Mesenteric fat pad (tissue), 1 donor: ENCODE data around the gene MOAP1. TPM values are rescaled to one million over a fixed set of nuclear protein-coding genes. Genes with fewer than 3 reads are reported as not detected.
"Not testable (repeated sequence)": the region's sequence is repeated elsewhere in the genome, so short reads cannot be mapped to it uniquely, and the experiment has no call there.

Experiments used
- DNase-seq: peaks from one replicate; pipeline ENCODE4 v3.0.0-alpha.2; 2020; ENCODE audit warnings: low spot score
- total RNA-seq: library from RNA; stranded (reverse); fragmentation: NEBNext Ultra II Directional; extraction: Animal tissue kit (Norgen Biotek cat#: 25700); gene quantifications from one replicate; pipeline ENCODE4 v1.2.1, GENCODE V29; 2021
- donor health status: DM: yes; HTN: yes; CAD: no.

Gene MOAP1
- total RNA-seq, 1 donor from 2014 or later: 18.7 TPM

DNA sequence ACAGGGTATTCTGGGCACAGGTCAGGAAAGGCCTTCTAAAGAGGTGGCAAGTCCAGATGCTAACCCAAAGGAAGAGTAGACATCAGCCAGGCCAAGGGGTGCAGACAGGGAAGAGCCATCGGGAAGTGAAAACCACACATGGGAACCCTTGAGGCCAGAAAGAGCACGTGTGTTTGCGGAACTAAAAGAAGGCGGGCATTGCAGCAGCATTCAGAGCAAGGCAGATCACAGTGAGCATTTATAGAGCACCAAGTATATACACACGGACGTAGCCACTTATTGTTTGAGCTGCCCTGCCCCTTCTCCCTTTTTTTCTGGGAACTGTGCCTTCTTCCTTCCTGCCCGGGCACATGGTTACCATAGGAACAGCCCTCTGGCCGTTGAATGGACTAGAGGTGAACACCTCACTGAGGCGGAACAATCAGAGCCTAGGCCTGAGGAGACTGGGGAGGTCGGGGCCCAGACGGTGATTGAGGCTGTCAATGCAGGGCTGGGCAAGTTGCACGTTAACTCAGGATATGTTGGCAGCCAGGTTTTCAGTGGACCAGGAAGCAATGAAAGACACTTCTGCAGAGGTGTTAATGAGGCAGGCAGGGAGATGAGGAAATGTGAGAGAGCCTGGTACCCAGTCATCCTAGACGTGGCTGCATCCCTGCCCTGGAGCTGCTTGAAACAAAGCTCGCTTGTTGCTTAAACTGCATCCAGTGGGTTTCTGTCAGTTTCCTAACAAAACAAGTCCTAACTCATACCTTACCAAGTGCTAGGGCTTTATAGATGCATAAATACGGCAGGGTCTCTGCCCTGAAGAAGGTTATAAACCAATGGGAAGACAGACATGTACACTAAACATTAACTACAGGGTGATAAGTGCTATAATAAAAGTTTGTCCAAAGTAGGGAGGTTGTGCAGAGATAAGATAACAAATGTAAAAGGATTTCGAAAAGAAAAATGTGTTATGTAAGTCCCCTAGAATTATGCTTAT, 34.2 kb downstream of the MOAP1 start:
- DNase-seq: no peak

DNA sequence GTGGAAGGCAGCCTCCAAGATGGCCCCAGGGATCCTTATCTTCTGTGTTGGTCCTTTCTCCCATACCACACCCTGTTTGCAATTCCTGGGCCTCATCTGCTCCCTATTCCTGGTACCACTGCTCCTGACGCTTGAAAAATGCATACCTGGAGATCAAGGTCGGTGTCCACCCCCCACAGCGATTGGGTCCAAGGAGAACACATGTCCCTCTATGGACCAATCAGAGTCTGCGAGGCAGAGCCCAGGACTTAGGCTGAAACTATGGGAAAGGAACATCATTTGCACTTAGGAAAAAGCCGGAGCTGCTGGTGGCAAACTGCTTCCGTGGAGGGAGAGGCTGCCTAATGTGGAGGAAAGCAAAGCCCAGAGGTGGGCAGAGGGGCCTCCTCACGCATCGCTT, 35.7 kb downstream of the MOAP1 start:
- DNase-seq: no peak

DNA sequence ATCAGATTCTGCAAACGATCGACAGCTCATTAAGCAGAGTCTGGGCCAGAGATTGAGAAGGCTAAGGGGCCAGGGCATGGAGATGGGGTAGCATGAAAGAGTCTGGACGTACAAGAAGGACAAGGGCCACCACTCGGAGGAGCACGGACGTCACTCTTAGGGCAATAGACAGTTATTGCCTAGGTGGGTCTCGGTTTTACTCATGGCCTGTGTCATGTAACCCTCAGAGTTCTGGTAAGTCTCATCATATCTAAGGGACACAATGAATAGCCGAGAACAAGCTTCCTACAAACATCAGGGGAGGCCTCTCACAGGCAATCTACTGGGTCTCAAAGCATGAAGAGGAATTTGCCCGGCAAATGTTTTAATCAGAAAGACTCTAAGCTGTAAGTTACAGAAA, 38.6 kb downstream of the MOAP1 start:
- DNase-seq: no peak

DNA sequence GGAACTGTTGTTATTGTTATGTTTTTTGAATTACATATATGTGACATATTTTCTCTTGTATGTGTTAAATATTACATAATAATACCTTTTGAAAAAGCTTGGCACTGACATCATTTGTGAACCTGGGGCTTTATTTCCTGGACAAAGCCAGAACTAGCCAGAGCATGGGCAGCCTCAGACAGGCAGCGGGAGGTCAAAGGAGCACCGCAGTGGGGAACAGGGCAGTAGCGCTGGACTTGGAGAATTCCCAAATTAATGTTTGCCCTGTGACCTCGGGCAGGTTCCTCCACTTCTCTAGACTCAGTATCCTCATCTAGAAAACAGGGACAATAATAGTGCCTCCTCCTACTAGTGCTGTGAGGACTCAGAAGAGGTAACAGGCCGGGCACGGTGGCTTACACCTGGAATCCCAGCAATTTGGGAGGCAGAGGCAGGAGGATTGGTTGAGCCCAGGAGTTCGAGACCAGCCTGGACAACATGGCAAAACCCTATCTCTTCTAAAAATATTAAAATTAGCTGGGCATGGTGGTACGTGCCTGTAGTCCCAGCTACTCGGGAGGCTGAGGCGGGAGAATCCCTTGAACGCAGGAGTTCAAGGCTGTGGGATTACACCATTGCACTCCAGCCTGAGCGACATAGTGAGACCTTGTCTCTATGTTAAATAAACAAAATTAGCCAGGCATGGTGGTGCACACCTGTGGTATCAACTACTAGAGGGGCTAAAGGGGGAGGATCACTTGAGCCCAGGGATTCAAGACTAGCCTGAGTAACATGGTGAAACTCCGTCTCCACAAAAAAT, 41.6 kb downstream of the MOAP1 start:
- DNase-seq: no peak

DNA sequence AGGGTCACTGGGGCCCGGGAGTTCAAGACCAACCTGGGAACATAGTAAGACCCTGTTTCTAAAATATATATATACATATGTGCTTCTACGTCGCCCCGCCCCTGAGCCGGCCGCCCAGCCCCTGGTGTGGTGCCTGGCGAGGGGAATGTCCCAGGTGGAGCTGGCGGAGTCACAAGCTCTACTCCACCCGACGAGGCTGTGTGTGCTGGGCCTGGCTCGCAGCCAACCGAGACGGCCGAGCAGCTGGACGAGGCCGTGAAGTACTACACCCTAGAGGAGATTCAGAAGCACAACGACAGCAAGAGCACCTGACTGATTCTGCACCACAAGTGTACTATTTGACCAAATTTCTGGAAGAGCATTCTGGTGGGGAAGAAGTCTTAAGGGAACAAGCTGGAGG, 46.8 kb downstream of the MOAP1 start:
- DNase-seq: no peak

DNA sequence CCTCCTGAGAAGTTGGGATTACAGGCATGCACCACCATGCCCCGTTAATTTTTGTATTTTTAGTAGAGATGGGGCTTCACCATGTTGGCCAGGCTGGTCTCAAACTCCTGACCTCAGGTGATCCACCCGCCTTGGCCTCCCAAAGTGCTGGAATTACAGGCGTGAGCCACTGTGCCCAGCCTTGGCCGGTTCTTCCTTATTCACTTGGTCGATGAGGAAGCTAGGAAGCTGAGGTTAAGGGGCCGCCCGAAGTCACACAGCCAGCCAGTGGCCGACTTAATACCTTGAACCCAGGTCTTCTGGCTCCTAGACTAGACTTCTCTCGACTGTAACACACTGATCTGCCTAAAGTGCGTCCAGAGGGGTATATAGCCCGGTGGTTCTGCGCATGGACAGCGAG, 48.2 kb downstream of the MOAP1 start:
- not testable (repeated sequence) for DNase-seq

DNA sequence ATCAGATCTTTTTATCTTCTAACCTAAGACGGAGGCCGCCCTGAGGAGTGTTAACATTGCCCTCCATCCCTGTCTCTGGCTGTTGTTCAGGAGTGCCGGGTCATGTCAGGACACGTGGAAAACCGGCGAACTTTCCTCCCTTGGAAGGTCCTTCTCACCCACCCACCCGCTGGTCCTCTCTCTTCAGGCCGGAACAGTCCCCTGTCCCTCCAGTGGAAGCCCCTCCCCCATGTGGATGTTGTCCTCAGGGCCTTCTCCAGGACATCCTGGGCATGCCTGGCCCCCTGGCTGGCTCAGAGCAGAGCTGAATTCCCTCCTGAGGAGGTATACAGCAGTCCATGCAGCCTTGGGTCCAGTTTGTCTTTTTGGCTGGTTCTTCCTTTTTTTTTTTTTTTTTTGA, 48.7 kb downstream of the MOAP1 start:
- DNase-seq: no peak

DNA sequence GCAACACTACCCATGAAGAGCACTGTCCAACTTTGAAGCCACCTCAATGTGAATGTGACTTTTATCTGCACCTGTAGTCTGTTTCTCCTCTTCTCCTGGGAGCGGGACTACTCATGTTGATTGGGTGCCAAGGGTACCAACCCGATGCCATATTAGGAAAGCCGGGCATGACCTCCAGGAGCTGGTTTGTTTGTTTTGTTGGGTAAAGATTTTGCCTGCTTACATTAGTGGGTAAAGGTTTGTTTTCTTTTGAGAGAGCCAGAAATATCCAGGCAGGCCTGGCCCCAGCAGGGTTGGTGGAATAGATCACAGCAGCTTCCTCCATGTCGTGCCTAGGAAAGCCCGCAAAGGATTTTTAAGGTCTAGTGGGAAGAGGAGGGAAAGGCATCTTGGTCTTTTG, 49.3 kb downstream of the MOAP1 start:
- DNase-seq: no peak

DNA sequence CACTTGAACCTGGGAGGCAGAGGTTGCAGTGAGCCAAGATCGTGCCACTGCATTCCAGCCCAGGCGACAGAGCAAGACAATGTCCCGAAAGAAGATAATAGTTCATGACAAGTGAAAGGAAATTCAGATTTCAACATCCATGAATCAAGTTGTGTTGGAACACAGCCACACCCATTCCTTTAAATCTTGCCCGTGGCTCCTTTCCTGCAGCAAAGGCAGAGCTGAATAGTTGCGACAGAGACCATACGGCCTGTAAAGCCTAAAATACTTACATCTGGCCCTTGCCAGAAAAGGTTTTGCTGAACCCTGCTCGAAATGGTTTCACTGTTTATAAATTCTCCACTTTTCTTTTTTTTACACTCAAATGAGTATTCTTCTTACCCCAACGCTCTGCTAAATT, 51.2 kb downstream of the MOAP1 start:
- no peak for DNase-seq

DNA sequence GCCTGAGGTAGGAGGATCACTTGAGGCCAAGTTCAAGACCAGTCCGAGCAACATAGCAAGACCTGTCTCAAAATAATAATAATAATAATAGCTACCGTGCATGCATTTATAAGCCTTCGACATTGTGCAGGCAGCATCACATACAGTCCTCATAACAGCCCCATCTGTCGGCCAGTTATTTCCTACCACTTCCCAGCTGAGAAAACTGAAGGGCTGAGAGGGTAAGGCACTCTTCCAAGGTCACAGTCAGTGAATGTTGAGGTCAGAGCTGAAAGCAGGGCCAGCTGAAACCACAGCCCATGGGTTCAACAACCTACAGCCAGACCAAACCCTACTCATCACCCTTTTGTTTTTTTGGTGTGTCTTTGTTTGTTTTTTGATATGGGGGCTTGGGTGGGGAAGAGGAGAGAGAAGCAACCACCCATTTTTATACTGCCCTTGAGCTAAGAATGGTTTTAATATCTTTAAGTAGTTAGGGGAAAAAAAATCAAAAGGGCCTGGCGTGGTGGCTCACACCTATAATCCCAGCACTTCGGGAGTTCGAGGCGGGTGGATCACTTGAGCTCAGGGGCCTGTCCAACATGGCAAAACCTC, 52.1 kb downstream of the MOAP1 start:
- DNase-seq: no peak

Other genes with a start within 250 kb of the MOAP1 start
- gene ITPK1, start 69.0 kb downstream of the MOAP1 start, total RNA-seq: 267 TPM
- gene LYSET, start 420 bp upstream of the MOAP1 start, total RNA-seq: 24.1 TPM
- gene GON7, start 22.2 kb upstream of the MOAP1 start, total RNA-seq: 7.4 TPM
- 12.9 TPM for gene UBR7, start 22.4 kb upstream of the MOAP1 start, total RNA-seq
- 29.6 TPM for gene BTBD7, start 148.1 kb upstream of the MOAP1 start, total RNA-seq
- gene COX8C, start 162.3 kb upstream of the MOAP1 start, total RNA-seq: not detected
- gene UNC79, start 246.0 kb upstream of the MOAP1 start, total RNA-seq: 0.13 TPM